H1 (cell line): ENCODE data around the gene DDX42. TPM values are rescaled to one million over a fixed set of nuclear protein-coding genes. Genes with fewer than 3 reads are reported as not detected.

ENCODE experiments used
- CTCF ChIA-PET: fragments of 300-600 bp; sonication (Branson Sonifier 250); formaldehyde crosslinking; loops from one replicate; lab custom pipeline; 2021; ENCODE audit not compliant: partially characterized antibody; lab: Charles Lee
- POLR2A ChIA-PET: fragments of 300-600 bp; sonication (Branson Sonifier 250); formaldehyde crosslinking; loops from one replicate; lab custom pipeline; 2021; ENCODE audit warnings: inconsistent platforms; ENCODE audit not compliant: partially characterized antibody; lab: Charles Lee
- DNase-seq, 2 experiments: peaks; one replicate each; pipeline versions ENCODE4 v3.0.0 to v3.0.0-alpha.2; 2010 to 2022; ENCODE audit warnings: low spot score in 2 of 2, low read depth in 1 of 2, mixed read lengths in 1 of 2
- FAIRE-seq: peaks from 2 replicates; lab custom pipeline; 2011; peaks lifted over from hg19 to GRCh38; lab: Jason Lieb, UNC
- H2AFZ ChIP-seq: 2 replicates; pipeline ENCODE4 v1.8.1; 2012; ENCODE audit warnings: low read length, inconsistent platforms
- H2AK5ac ChIP-seq: 2 replicates; pipeline ENCODE4 v1.6.1; 2013; ENCODE audit warnings: low read depth, low read length
- H2BK120ac ChIP-seq: replicated peaks from 2 replicates; pipeline ENCODE3; 2013; ENCODE audit warnings: low read depth, low read length, inconsistent platforms
- H2BK12ac ChIP-seq: 2 replicates; pipeline ENCODE4 v1.6.1; 2013; ENCODE audit warnings: low read depth, low read length
- H2BK15ac ChIP-seq: 2 replicates; pipeline ENCODE4 v1.6.1; 2013; ENCODE audit warnings: low read length
- H2BK20ac ChIP-seq: 2 replicates; pipeline ENCODE4 v1.6.1; 2013; ENCODE audit warnings: low read length
- H2BK5ac ChIP-seq: 2 replicates; pipeline ENCODE4 v1.6.1; 2013; ENCODE audit warnings: low read depth, low read length
- H3K14ac ChIP-seq: 2 replicates; pipeline ENCODE4 v1.6.1; 2013; ENCODE audit warnings: inconsistent platforms; ENCODE audit not compliant: insufficient read length
- H3K18ac ChIP-seq: 2 replicates; pipeline ENCODE4 v1.6.1; 2013; ENCODE audit warnings: low read length; ENCODE audit errors: extremely low read depth
- H3K23ac ChIP-seq: 2 replicates; pipeline ENCODE4 v1.6.1; 2013; ENCODE audit warnings: inconsistent platforms; ENCODE audit not compliant: insufficient read length
- H3K23me2 ChIP-seq: 2 replicates; pipeline ENCODE4 v1.6.1; 2013; ENCODE audit warnings: low read depth, low read length
- H3K27ac ChIP-seq: 2 replicates; pipeline ENCODE4 v1.6.1; 2011; ENCODE audit warnings: low read depth, low read length, inconsistent platforms
- H3K27me3 ChIP-seq, 4 experiments: replicated peaks in 1 of 4; 1 replicate in 1 of 4; 2 replicates in 3 of 4; pipeline versions ENCODE4 v1.6.1 to v1.8.1; 2011 to 2013; ENCODE audit warnings: low read length in 3 of 4, mild to moderate bottlenecking in 3 of 4, inconsistent platforms in 2 of 4, mixed read lengths in 2 of 4, moderate library complexity in 1 of 4; ENCODE audit not compliant: control insufficient read depth in 3 of 4, insufficient read depth in 3 of 4; ENCODE audit errors: extremely low read depth in 1 of 4
- H3K36me3 ChIP-seq, 4 experiments: 2 replicates each; pipeline versions ENCODE4 v1.6.1 to v1.8.1; 2011 to 2013; ENCODE audit warnings: mild to moderate bottlenecking in 4 of 4, low read length in 3 of 4, moderate library complexity in 2 of 4, control low read depth in 1 of 4, inconsistent platforms in 1 of 4; ENCODE audit not compliant: insufficient read depth in 4 of 4, control insufficient read depth in 2 of 4
- H3K4ac ChIP-seq: replicated peaks from 2 replicates; pipeline ENCODE3; 2013; ENCODE audit warnings: low read length, low read depth, mixed read lengths, inconsistent platforms; ENCODE audit not compliant: insufficient read length
- H3K4me1 ChIP-seq, 4 experiments: replicated peaks in 1 of 4; 1 replicate in 1 of 4; 2 replicates in 3 of 4; pipeline versions ENCODE4 v1.6.1 to v1.8.1; 2011 to 2013; ENCODE audit warnings: low read length in 3 of 4, inconsistent platforms in 2 of 4, mixed read lengths in 1 of 4; ENCODE audit not compliant: insufficient read depth in 4 of 4, control insufficient read depth in 3 of 4
- H3K4me2 ChIP-seq, 2 experiments: 2 replicates each; pipeline versions ENCODE4 v1.6.1 to v1.8.1; 2011 to 2013; ENCODE audit warnings: low read depth in 2 of 2, low read length in 2 of 2, control low read depth in 1 of 2, inconsistent platforms in 1 of 2, mild to moderate bottlenecking in 1 of 2; ENCODE audit not compliant: insufficient read depth in 1 of 2
- H3K4me3 ChIP-seq, 4 experiments: fragments of 200-600, 300-600 bp in 1 of 4; sonication (generic), shearing (Covaris generic), sonication (Bioruptor Twin) in 1 of 4; 2 replicates each; pipeline versions ENCODE4 v1.5.1 to v1.8.1; 2011 to 2016; ENCODE audit warnings: low read length in 4 of 4, low read depth in 3 of 4, control low read depth in 2 of 4, inconsistent platforms in 2 of 4, mild to moderate bottlenecking in 2 of 4, mixed read lengths in 1 of 4, moderate library complexity in 1 of 4; ENCODE audit not compliant: insufficient read depth in 2 of 4; ENCODE audit errors: extremely low read depth in 1 of 4
- H3K56ac ChIP-seq: replicated peaks from 2 replicates; pipeline ENCODE3; 2013; ENCODE audit warnings: low read depth, mild to moderate bottlenecking, mixed read lengths, low read length, inconsistent platforms; ENCODE audit not compliant: insufficient read length
- H3K79me1 ChIP-seq: 2 replicates; pipeline ENCODE4 v1.6.1; 2013; ENCODE audit warnings: low read depth, low read length, control low read depth
- H3K79me2 ChIP-seq, 2 experiments: 2 replicates each; pipeline versions ENCODE4 v1.6.1 to v1.8.1; 2012 to 2013; ENCODE audit warnings: low read length in 2 of 2, mild to moderate bottlenecking in 2 of 2, inconsistent platforms in 1 of 2; ENCODE audit not compliant: insufficient read depth in 2 of 2, control insufficient read depth in 1 of 2
- H3K9ac ChIP-seq, 4 experiments: replicated peaks in 1 of 4; 1 replicate in 1 of 4; 2 replicates in 3 of 4; pipeline versions ENCODE4 v1.6.1 to v1.8.1; 2011 to 2013; ENCODE audit warnings: low read depth in 3 of 4, low read length in 3 of 4, control low read depth in 2 of 4, mild to moderate bottlenecking in 2 of 4, moderate library complexity in 2 of 4, inconsistent platforms in 1 of 4; ENCODE audit errors: extremely low read depth in 1 of 4
- H3K9me3 ChIP-seq, 2 experiments: 2 replicates each; pipeline versions ENCODE4 v1.6.1 to v1.8.1; 2012 to 2013; ENCODE audit warnings: mild to moderate bottlenecking in 2 of 2, moderate library complexity in 2 of 2, control low read depth in 1 of 2, inconsistent platforms in 1 of 2, low read depth in 1 of 2, low read length in 1 of 2, mixed read lengths in 1 of 2; ENCODE audit not compliant: insufficient read depth in 2 of 2
- H4K20me1 ChIP-seq, 2 experiments: replicated peaks in 1 of 2; 2 replicates each; pipeline versions ENCODE3 to v1.8.1; 2011 to 2013; ENCODE audit warnings: inconsistent platforms in 2 of 2, low read length in 2 of 2, mild to moderate bottlenecking in 1 of 2; ENCODE audit not compliant: insufficient read depth in 2 of 2, control insufficient read depth in 1 of 2
- H4K5ac ChIP-seq: 2 replicates; pipeline ENCODE4 v1.6.1; 2013; ENCODE audit warnings: low read length, low read depth, mixed read lengths, inconsistent platforms; ENCODE audit not compliant: insufficient read length
- H4K8ac ChIP-seq: 2 replicates; pipeline ENCODE4 v1.8.0; 2013; ENCODE audit warnings: mild to moderate bottlenecking, moderate library complexity, low read length, inconsistent platforms; ENCODE audit not compliant: insufficient read depth; ENCODE audit errors: extremely low read depth
- H4K91ac ChIP-seq: replicated peaks from 2 replicates; pipeline ENCODE3; 2013; ENCODE audit warnings: low read length, mixed read lengths, inconsistent platforms; ENCODE audit not compliant: insufficient read length
- BCL11A ChIP-seq, 2 experiments: IDR thresholded peaks; one replicate each; pipeline ENCODE4 v1.6.1; 2011; ENCODE audit warnings: low read depth in 2 of 2, low read length in 2 of 2, mild to moderate bottlenecking in 2 of 2
- GTF2F1 ChIP-seq: IDR thresholded peaks from 2 replicates; pipeline ENCODE4 v1.6.1; 2012; ENCODE audit warnings: low read depth, low read length, improper control_type of control experiment, borderline replicate concordance
- KDM4A ChIP-seq: IDR thresholded peaks from one replicate; pipeline ENCODE4 v1.7.1; 2012; ENCODE audit warnings: low read depth, mild to moderate bottlenecking, moderate library complexity, low read length, inconsistent platforms; ENCODE audit not compliant: severe bottlenecking
- KDM5A ChIP-seq: fragments of 200-600 bp; IDR thresholded peaks from 2 replicates; pipeline ENCODE4 v1.7.1; 2012; ENCODE audit warnings: mild to moderate bottlenecking, low read length, inconsistent platforms, mixed read lengths
- NANOG ChIP-seq: IDR thresholded peaks from 2 replicates; pipeline ENCODE4 v1.6.1; 2011; ENCODE audit warnings: low read length, low read depth, mild to moderate bottlenecking, inconsistent platforms; ENCODE audit not compliant: insufficient read depth, poor library complexity, severe bottlenecking
- POLR2A ChIP-seq, 2 experiments: IDR thresholded peaks; 1 replicate in 1 of 2; 2 replicates in 1 of 2; pipeline ENCODE4 v1.6.1; 2011; ENCODE audit warnings: low read depth in 2 of 2, low read length in 2 of 2, mild to moderate bottlenecking in 2 of 2; ENCODE audit errors: control extremely low read depth in 1 of 2
- RAD21 ChIP-seq, 2 experiments: IDR thresholded peaks in 1 of 2; conservative IDR thresholded peaks in 1 of 2; 2 replicates each; pipeline ENCODE4 v1.6.1; 2011; ENCODE audit warnings: low read depth in 2 of 2, low read length in 2 of 2, improper control_type of control experiment in 1 of 2, inconsistent platforms in 1 of 2, mild to moderate bottlenecking in 1 of 2, moderate library complexity in 1 of 2
- USF2 ChIP-seq: IDR thresholded peaks from 2 replicates; pipeline ENCODE4 v1.6.1; 2011; ENCODE audit warnings: low read length, improper control_type of control experiment
- WGBS, 2 experiments: shearing (Covaris generic) in 1 of 2; methylation state at CpG; one replicate each; pipeline versions ENCODE4 v1.1.6 to v1.1.7; 2013 to 2015; ENCODE audit warnings: low lambda C conversion rate in 2 of 2, mixed read lengths in 2 of 2, inconsistent platforms in 1 of 2, low coverage in 1 of 2, missing lambda C conversion rate in 1 of 2; ENCODE audit not compliant: insufficient replicate concordance in 2 of 2, insufficient coverage in 1 of 2, insufficient read length in 1 of 2; ENCODE audit errors: extremely low coverage in 1 of 2, missing lambda C conversion rate in 1 of 2; 5-methylcytosine and 5-hydroxymethylcytosine counted together
- polyA plus RNA-seq, 7 experiments: library from polyadenylated mRNA; depleted of rRNA in 3 of 7; stranded (reverse) in 5 of 7; unstranded in 2 of 7; fragments of >200 nt in 5 of 7; fragments of 200-250 nt in 2 of 7; gene quantifications; 1 replicate in 5 of 7; 2 replicates in 1 of 7; 4 replicates in 1 of 7; pipeline versions ENCODE4 v1.2.1 to v1.2.3, GENCODE V29; 2011 to 2013; ENCODE audit warnings: missing spikeins in 2 of 7, mixed read lengths in 2 of 7
- total RNA-seq: library from RNA; stranded (reverse); fragmentation: NEBNext Ultra II Directional; extraction: Animal tissue kit (Norgen Biotek cat#: 25700); gene quantifications from 2 replicates; pipeline ENCODE4 v1.2.1, GENCODE V29; 2021
- TF ChIP-seq, protein P1 (sequence below): IDR thresholded peaks from 2 replicates; pipeline ENCODE4 v1.6.1; 2011; ENCODE audit warnings: low read depth, mild to moderate bottlenecking, low read length; ENCODE audit not compliant: insufficient read depth

The DDX42 gene
- total and polyA plus RNA-seq, 2 of the 8 experiments (the other 6 are each of a cell fraction or from before 2014, with no cell fraction given), result 40.6 to 114 TPM

DNA sequence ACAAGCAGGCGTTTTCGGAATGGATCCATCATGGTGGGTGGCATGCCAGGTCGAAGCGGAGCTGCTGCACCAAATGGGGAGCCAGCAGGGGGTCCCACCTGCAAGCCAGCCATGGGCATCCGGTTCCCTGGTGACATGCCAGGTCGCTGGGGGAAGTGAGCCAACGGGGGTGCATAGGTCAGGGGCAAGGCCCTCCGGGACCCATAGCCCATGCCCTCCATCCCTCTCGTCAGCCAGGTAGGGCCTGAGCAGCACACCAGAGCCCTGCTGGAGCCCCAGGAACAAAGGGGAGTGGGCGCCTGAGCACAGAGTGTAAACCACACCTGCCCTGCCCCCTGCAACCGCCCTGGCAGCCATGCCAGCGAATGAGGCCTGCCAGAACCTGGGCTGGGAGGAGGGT is 63.5 kb downstream of the DDX42 start:
- POLR2A ChIA-PET, result interaction anchor here (27.8 to 32.3 kb wide), 2 partner anchors 17 to 55 kb away, joined by 481 to 593 read pairs; partner anchors contain the start of genes CCDC47, DDX42, FTSJ3 and PSMC5
- Histone ChIP-seq H3K9me3 (no peaks in the 10 kb centered on the region), H3K4me3 (no peak overlapping the region), H2AK5ac (no peak overlapping the region; the same call in 1 of the 2 replicates), H3K79me1 (peaks cover 20% of the 10 kb centered on the region), H3K56ac (no peak overlapping the region), H3K23me2 (peaks cover 8% of the 10 kb centered on the region), H3K27ac (no peak overlapping the region), H3K14ac (no peak overlapping the region), H4K5ac (no peak overlapping the region), H2BK15ac (no peak overlapping the region), H3K18ac (no peak overlapping the region), H4K91ac (no peak overlapping the region), H2AFZ (no peak overlapping the region), H3K4me2 (no peak overlapping the region), H3K27me3 (no peaks in the 10 kb centered on the region), H3K23ac (no peak overlapping the region), H2BK5ac (peak overlapping the region; percentile 71), H3K9ac (no peak overlapping the region), H4K20me1 (peaks cover 1 to 13% of the 10 kb centered on the region in 2 experiments), H2BK120ac (no peak overlapping the region), H3K4ac (no peak overlapping the region), H3K4me1 (peaks cover 3 to 28% (median 26%) of the 10 kb centered on the region in 4 experiments), H2BK12ac (0 out of 2 replicates have a peak overlapping the region, but pooled peaks have one; percentile 29), H3K36me3 (peaks cover 16 to 27% (median 23%) of the 10 kb centered on the region in 4 experiments), H4K8ac (no peak overlapping the region; the same call in 1 of the 2 replicates), H3K79me2 (peaks cover 11 to 42% of the 10 kb centered on the region in 2 experiments), H2BK20ac (no peak overlapping the region)
- FAIRE-seq (no peak), DNase-seq (no peak)
- WGBS, 2 experiments, result 89% methylated on average over 10 of the region's 12 CpGs; no CpG with 5 or more reads in 1 of the 2 experiments
- CTCF ChIA-PET, result interaction anchor here (1.1 to 2.9 kb wide), 5 partner anchors 9 to 28 kb away, joined by 4 to 15 read pairs (median 8); no protein-coding TSS in a partner anchor
- TF ChIP-seq RAD21 (IDR thresholded peaks at IDR 0.05 in 1 of 2, conservative IDR thresholded peaks at IDR 0.05 in 1 of 2; ENCODE audit: low read depth in 2 of 2, low read length in 2 of 2) (no peak), POLR2A (IDR thresholded peaks at IDR 0.05; ENCODE audit: control extremely low read depth in 1 of 2, low read depth in 2 of 2, low read length in 2 of 2) (no peak), KDM5A (no peak), NANOG (no peak), GTF2F1 (no peak), USF2 (no peak), BCL11A (IDR thresholded peaks at IDR 0.05; ENCODE audit: low read depth in 2 of 2, low read length in 2 of 2) (no peak), KDM4A (no peak)
- TF ChIP-seq, protein P1, sequence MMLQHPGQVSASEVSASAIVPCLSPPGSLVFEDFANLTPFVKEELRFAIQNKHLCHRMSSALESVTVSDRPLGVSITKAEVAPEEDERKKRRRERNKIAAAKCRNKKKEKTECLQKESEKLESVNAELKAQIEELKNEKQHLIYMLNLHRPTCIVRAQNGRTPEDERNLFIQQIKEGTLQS, result no peak
